Activated CD4-positive, alpha-beta memory T cell treated with anti-CD3 and anti-CD28 coated beads for 36 hours (primary cell): Measurements from ENCODE around the gene ZNF487. TPM values are rescaled to one million over a fixed set of nuclear protein-coding genes. Genes with fewer than 3 reads are reported as not detected.
"Not testable (repeated sequence)": the region's sequence is repeated elsewhere in the genome, so short reads cannot be mapped to it uniquely, and the experiment has no call there.

Experiments
- CTCF ChIA-PET: fragments of 350-600 bp; sonication (Branson Sonifier 250); formaldehyde crosslinking; loops from one replicate; lab custom pipeline; 2021; ENCODE audit warnings: antibody characterized with exemption, inconsistent platforms; lab: Charles Lee
- POLR2A ChIA-PET: fragments of 350-600 bp; sonication (Branson Sonifier 250); formaldehyde crosslinking; loops from one replicate; lab custom pipeline; 2021; ENCODE audit warnings: antibody characterized with exemption; lab: Charles Lee
- DNase-seq: peaks from one replicate; pipeline ENCODE4 v3.0.0-alpha.2; 2020
- H3K27ac Mint-ChIP-seq: one replicate; pipeline ENCODE4 v1.8.0; 2021; ENCODE audit warnings: mixed read lengths
- H3K27me3 Mint-ChIP-seq: one replicate; pipeline ENCODE4 v1.8.0; 2021; ENCODE audit warnings: mixed read lengths
- H3K36me3 Mint-ChIP-seq: one replicate; pipeline ENCODE4 v1.8.0; 2021; ENCODE audit warnings: mixed read lengths
- H3K4me1 Mint-ChIP-seq: one replicate; pipeline ENCODE4 v1.8.0; 2021; ENCODE audit warnings: low read depth, mixed read lengths
- H3K4me3 Mint-ChIP-seq: one replicate; pipeline ENCODE4 v1.8.0; 2021; ENCODE audit warnings: mild to moderate bottlenecking, mixed read lengths
- H3K9me3 Mint-ChIP-seq: one replicate; pipeline ENCODE4 v1.8.0; 2021; ENCODE audit warnings: mixed read lengths
- intact Hi-C: fragments of 100-400 bp; cut with micrococcal nuclease; formaldehyde crosslinking; loops from one replicate; pipeline ENCODE4 v1.15.1; 2023
- total RNA-seq, 2 experiments: library from RNA; stranded (reverse); gene quantifications; one replicate each; pipeline ENCODE4 v1.2.3, GENCODE V29; 2021

The ZNF487 gene
- total RNA-seq, 2 experiments from 2014 or later = 2.2 to 2.6 TPM

DNA sequence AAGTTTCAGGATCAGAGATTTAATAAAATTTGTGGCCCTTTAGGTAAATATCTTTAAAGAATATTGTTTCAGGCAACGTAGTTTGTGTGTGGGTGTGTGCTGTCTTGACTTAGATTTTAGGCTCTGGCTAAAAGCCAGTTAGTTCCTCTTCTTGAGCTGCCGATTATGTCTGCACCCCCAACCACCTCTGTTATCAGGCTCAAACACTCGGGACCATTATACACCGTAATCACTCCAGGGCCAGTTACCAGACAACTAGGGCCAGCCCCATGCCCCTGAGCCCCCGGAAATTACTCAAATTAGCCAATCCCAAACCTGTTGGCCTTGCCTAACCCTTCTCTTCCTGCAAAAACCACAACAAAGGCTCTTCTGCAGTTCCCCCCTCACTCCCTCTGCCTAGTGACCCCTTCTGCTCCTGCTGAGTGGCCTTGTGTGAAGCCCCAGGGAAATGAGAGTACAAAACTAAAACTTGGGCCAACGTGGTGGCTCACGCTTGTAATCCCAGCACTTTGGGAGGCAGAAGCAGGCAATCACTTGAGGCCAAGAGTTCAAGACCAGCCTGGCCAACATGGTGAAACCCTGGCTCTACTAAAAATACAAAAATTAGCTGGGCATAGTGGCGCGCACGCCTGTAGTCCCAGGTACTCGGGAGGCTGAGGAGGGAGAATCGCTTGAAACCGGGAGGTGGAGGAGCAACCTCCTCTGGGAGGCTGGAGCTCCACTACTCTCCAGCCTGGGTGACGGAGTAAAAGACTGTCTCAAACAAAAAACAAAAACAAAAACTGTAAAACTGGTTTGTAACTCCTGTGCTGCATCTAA lies 18.8 kb upstream of the ZNF487 start:
- Mint-ChIP-seq H3K9me3 (peaks cover 2% of the 10 kb centered on the region), H3K4me1 (peaks cover 39% of the 10 kb centered on the region), H3K27ac (peak overlapping the region; percentile 97), H3K36me3 (peaks cover 4% of the 10 kb centered on the region), H3K4me3 (peak overlapping the region; percentile 61), H3K27me3 (no peaks in the 10 kb centered on the region)
- DNase-seq = peak; percentile 80
- CTCF ChIA-PET = interaction anchor here (1.6 kb wide), 1 partner anchor 11 kb away, joined by 5 read pairs; no protein-coding TSS in a partner anchor
- POLR2A ChIA-PET = interaction anchor here (0.6 to 3.9 kb wide), 7 partner anchors 9 to 84 kb away, joined by 3 to 40 read pairs (median 3); partner anchors contain the start of gene HNRNPF
- intact Hi-C loops = no loop called here

DNA sequence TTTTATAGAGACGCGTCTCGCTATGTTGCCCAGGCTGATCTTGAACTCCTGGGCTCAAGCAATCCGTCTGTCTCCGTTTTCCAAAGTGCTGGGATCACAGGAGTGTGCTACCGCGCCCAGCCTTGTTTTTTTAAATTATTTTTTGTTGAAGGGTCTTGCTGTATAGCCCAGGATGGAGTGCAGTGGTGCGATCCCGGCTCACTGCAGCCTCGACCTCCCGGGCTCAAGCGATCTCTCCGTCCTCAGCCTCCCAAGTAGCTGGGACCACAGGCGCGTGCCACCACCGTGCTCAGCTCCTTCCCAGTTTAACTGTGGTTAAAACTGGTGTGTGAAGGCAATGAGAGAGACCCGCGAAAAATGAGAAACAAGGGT lies 16.9 kb upstream of the ZNF487 start:
- Mint-ChIP-seq H3K4me3 (peak overlapping the region; percentile 71), H3K4me1 (peaks cover 39% of the 10 kb centered on the region), H3K27ac (peak overlapping the region; percentile 98), H3K9me3 (peaks cover 2% of the 10 kb centered on the region), H3K36me3 (peaks cover 4% of the 10 kb centered on the region), H3K27me3 (no peaks in the 10 kb centered on the region)
- ChIA-PET CTCF (interaction anchor here (1.5 to 1.8 kb wide), 3 partner anchors 10 to 20 kb away, joined by 4 to 7 read pairs (median 5); no protein-coding TSS in a partner anchor), POLR2A (interaction anchor here (0.7 to 3.9 kb wide), 6 partner anchors 10 to 24 kb away, joined by 4 to 40 read pairs (median 25); partner anchors contain the start of genes HNRNPF and ZNF487)
- no peak for DNase-seq
- intact Hi-C loops = loop anchor here (1.0 kb wide), 2 partner anchors 11 to 23 kb away; partner anchors contain the start of gene HNRNPF

DNA sequence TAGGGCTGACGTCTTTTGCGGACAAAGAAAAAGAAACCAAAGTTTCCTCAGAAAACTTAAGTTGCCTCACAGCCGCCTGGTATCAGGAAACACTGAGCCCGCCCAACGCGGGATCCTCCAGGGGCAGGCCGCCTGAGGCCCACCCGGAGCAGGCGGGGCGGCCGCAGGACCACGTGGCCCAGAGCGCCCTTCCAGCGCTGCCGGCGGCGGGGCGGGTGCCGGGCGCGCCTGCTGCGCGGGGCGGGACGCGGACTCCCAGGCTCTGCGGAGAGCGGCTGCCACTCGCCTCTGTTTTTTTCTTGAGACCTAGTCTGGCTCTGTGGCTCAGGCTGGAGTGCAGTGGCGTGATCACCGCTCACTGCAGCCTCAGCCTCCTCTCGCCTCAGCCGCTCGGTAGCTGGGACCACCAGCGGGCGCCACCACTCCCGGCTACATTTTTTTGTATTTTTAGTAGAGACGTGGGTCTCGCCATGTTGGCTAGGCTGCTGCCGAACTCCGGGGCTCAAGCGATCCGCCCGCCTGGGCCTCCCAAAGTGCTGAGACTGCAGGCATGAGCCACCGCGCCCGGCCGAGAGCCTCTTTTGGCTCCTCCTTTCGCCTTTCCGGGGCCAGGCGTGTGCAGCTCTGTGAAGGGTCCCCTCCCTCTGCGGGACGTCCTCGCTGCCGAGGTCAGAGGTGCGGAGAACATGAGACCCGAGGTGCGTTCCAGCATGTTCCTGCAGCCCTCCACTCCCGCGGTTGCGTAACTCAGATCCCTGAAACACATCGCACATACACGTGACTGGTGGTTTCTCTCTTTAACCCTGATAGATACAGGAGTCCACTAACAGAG lies 16.3 kb upstream of the ZNF487 start:
- Mint-ChIP-seq H3K9me3 (peaks cover 2% of the 10 kb centered on the region), H3K36me3 (peaks cover 4% of the 10 kb centered on the region), H3K4me1 (peaks cover 41% of the 10 kb centered on the region), H3K27ac (peak overlapping the region; percentile 98), H3K4me3 (peak overlapping the region; percentile 80), H3K27me3 (no peaks in the 10 kb centered on the region)
- ChIA-PET CTCF (interaction anchor here (1.5 to 1.8 kb wide), 2 partner anchors 10 to 21 kb away, joined by 4 to 7 read pairs; no protein-coding TSS in a partner anchor), POLR2A (interaction anchor here (0.9 to 3.9 kb wide), 7 partner anchors 10 to 25 kb away, joined by 3 to 40 read pairs (median 22); partner anchors contain the start of genes HNRNPF and ZNF487)
- intact Hi-C loops = loop anchor here (1.0 kb wide), 3 partner anchors 11 to 23 kb away; partner anchors contain the start of gene HNRNPF
- DNase-seq = peak; percentile 91

DNA sequence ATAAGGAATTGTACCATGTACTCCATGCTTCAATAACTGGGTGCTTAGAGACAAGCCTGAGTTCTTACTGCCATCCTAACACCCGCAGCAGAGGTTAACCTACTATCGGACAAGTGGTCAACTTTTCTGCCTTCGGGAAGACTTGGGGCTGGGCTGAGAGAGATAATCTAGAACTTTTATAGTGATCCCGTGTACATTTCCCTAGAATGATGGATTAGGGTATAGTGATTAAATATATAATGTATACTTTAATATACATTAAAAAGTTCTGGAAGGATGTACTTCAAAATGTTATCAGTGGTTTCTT lies 15.8 kb upstream of the ZNF487 start:
- no peak for DNase-seq
- POLR2A ChIA-PET = interaction anchor here (0.9 to 3.9 kb wide), 7 partner anchors 11 to 26 kb away, joined by 3 to 40 read pairs (median 22); partner anchors contain the start of genes HNRNPF and ZNF487
- H3K9me3 Mint-ChIP-seq = peaks cover 2% of the 10 kb centered on the region
- CTCF ChIA-PET = no interaction called here
- H3K27me3 Mint-ChIP-seq = no peaks in the 10 kb centered on the region
- peak overlapping the region; percentile 98 for H3K27ac Mint-ChIP-seq
- H3K36me3 Mint-ChIP-seq = peaks cover 4% of the 10 kb centered on the region
- intact Hi-C loops = loop anchor here (1.0 kb wide), 1 partner anchor 15 kb away; no protein-coding TSS in a partner anchor
- peaks cover 46% of the 10 kb centered on the region for H3K4me1 Mint-ChIP-seq
- H3K4me3 Mint-ChIP-seq = peak overlapping the region; percentile 80

DNA sequence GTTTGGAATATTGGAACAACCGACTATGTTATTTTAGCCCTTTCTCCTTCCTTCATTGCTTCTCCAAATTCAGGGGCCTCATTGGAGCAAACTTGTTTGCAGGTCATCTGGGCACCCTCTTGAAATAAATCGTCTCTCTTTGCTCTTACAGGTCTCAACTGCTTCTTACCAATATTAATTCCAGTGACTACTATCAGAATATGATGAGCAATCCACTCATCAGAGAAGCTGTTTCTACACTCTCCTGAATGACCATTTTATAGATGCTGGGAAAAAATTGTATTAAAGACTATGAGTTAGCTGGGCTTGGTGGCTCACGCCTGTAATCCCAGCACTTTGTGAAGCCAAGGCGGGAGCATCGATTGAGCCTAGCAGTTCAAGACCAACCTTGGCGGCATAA lies 15.4 kb upstream of the ZNF487 start:
- Mint-ChIP-seq H3K4me3 (peak overlapping the region; percentile 34), H3K36me3 (peaks cover 4% of the 10 kb centered on the region), H3K27ac (peak overlapping the region; percentile 53), H3K9me3 (peaks cover 2% of the 10 kb centered on the region), H3K27me3 (no peaks in the 10 kb centered on the region), H3K4me1 (peaks cover 47% of the 10 kb centered on the region)
- no peak for DNase-seq
- CTCF ChIA-PET = interaction anchor here (0.7 kb wide), 1 partner anchor 10 kb away, joined by 3 read pairs; no protein-coding TSS in a partner anchor
- POLR2A ChIA-PET = interaction anchor here (1.0 to 3.2 kb wide), 4 partner anchors 11 to 18 kb away, joined by 5 to 32 read pairs (median 17); partner anchors contain the start of genes HNRNPF and ZNF487
- intact Hi-C loops = loop anchor here (1.0 kb wide), 1 partner anchor 15 kb away; no protein-coding TSS in a partner anchor

DNA sequence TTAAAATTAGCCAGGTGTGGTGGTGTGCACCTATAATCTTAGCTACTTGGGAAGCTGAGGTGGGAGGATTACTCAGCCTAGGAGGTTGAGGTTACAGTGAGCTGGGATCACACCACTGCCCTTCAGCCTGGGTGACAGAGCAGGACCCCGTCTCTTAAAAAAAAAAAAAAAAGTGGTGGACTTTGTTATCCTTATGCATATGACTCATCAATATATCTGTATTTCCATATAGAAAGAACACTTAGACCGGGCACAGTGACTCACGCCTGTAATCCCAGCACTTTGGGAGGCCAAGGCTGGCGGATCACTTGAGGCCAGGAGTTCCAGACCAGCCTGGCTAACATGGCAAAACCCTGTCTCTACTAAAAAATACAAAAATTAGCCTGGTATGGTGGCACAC lies 15.0 kb upstream of the ZNF487 start:
- H3K27me3 Mint-ChIP-seq, H3K36me3 Mint-ChIP-seq, H3K9me3 Mint-ChIP-seq, DNase-seq: not testable (repeated sequence)
- CTCF ChIA-PET = interaction anchor here (0.7 kb wide), 1 partner anchor 10 kb away, joined by 3 read pairs; no protein-coding TSS in a partner anchor
- Mint-ChIP-seq H3K27ac (peak overlapping the region; percentile 53), H3K4me3 (peak overlapping the region; percentile 34), H3K4me1 (peaks cover 47% of the 10 kb centered on the region)
- POLR2A ChIA-PET = interaction anchor here (1.1 to 3.2 kb wide), 3 partner anchors 12 to 14 kb away, joined by 6 to 32 read pairs (median 28); partner anchors contain the start of genes HNRNPF and ZNF487
- intact Hi-C loops = loop anchor here (1.0 kb wide), 1 partner anchor 14 kb away; no protein-coding TSS in a partner anchor

DNA sequence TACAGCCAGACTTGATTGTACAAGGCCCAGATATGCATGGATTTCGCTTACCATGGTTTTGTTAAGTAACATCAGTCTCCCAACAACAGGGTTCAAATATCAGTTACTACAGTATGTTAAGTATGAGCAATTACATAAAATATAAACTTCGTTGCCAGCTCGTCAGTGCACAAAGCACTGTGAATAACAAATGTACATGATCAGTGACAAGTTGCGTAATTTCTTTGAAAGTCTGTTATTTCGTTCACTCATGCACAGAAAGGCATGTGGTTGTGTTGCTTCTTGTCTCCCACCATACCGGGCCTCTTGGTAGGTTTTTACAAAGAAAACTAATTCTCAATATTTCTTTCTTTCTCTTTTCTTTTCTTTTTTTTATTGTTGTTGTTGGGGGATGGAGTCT lies 12.5 kb upstream of the ZNF487 start:
- H3K36me3 Mint-ChIP-seq = peaks cover 4% of the 10 kb centered on the region
- peaks cover 34% of the 10 kb centered on the region for H3K4me1 Mint-ChIP-seq
- CTCF ChIA-PET = no interaction called here
- no peak for DNase-seq
- H3K27me3 Mint-ChIP-seq = no peaks in the 10 kb centered on the region
- intact Hi-C loops = no loop called here
- H3K9me3 Mint-ChIP-seq = peaks cover 2% of the 10 kb centered on the region
- POLR2A ChIA-PET = no interaction called here
- H3K4me3 Mint-ChIP-seq = no peak overlapping the region
- no peak overlapping the region for H3K27ac Mint-ChIP-seq

DNA sequence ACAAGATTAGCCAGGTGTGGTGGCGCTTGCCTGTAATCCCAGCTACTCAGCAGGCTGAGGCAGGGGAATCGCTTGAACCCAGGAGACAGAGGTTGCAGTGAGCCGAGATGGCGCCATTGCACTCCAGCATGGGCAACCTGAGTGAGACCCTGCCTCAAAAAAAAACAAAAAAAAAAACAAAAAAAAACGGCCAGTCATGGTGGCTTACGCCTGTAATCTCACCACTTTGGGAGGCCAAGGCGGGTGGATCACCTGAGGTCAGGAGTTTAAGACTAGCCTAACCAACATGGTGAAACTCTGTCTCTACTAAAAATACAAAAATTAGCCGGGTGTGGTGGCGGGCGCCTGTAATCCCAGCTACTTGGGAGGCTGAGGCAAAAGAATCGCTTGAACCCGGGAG lies 10.4 kb upstream of the ZNF487 start:
- POLR2A ChIA-PET = interaction anchor here (0.7 kb wide), 1 partner anchor 19 kb away, joined by 4 read pairs; no protein-coding TSS in a partner anchor
- CTCF ChIA-PET = not testable (repeated sequence)

DNA sequence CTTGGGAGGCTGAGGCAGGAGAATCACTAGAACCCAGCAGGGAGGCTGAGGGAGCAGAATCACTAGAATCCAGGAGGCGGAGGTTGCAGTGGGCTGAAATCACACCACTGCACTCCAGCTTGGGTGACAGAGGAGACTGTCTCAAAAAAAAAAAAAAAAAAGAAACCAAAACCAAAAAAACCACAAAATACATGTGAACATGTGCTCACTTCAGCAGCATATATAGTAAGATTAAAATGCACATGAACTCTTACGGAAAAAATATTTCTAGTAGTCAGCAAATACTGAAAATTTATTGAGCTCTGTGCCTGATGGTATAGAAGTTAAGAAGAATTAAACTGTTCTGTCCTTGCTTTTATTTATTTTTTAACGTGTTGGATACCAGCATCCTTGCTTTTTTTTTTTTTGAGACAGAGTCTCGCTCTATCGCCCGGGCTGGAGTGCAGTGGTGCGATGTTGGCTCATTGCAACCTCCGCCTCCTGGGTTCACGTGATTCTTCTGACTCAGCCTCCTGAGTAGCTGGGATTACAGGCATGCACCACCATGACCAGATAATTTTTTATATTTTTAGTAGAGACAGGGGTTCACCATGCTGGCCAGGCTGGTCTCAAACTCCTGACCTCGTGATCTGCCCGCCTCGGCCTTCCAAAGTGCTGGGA lies 9.6 kb upstream of the ZNF487 start:
- CTCF ChIA-PET = no interaction called here
- Mint-ChIP-seq H3K27me3 (no peaks in the 10 kb centered on the region), H3K4me3 (peak overlapping the region; percentile 59), H3K4me1 (peaks cover 13% of the 10 kb centered on the region), H3K27ac (peak overlapping the region; percentile 79), H3K9me3 (no peaks in the 10 kb centered on the region), H3K36me3 (no peaks in the 10 kb centered on the region)
- intact Hi-C loops = no loop called here
- DNase-seq = peak; percentile 74
- POLR2A ChIA-PET = interaction anchor here (0.7 to 1.4 kb wide), 3 partner anchors 9 to 19 kb away, joined by 3 to 4 read pairs (median 3); no protein-coding TSS in a partner anchor

More for the DNA sequence above, 10.4 kb upstream of the ZNF487 start:
- intact Hi-C loops, H3K9me3 Mint-ChIP-seq, DNase-seq, H3K27me3 Mint-ChIP-seq, H3K4me3 Mint-ChIP-seq, H3K36me3 Mint-ChIP-seq, H3K27ac Mint-ChIP-seq: not testable (repeated sequence)
- H3K4me1 Mint-ChIP-seq = peaks cover 20% of the 10 kb centered on the region

DNA sequence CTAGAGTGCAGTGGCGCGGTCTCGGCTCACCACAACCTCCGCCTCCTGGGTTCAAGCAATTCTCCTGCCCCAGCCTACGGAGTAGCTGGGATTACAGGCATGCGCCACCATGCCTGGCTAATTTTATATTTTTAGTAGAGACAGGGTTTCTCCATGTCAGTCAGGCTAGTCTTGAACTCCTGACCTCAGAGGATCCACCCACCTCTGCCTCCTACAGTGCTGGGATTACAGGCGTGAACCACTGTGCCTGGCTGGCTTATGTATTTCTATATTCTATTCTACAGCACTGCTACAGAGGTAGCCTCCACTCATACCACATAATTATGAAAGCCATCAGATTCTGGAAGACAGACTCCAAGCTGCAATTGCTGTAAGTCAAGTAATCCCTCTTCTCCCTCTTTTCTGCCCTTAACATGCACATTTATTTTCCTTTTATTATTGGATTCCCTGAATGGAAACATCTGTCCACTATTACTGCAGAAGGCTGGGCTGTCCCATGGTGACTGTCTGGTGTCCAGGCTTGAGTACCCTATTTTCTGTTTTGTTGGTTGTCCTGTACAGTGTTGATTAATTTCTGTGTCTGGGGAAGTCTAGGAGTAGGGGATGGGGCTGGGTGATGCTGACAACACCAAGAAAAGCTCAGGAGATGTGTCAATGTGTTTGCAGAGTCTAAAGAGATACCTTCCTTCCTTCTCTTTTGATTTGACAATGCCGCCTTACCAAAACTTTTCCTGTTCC lies 5.8 kb upstream of the ZNF487 start:
- H3K4me1 Mint-ChIP-seq = peaks cover 9% of the 10 kb centered on the region
- intact Hi-C loops = no loop called here

More for the DNA sequence above, 5.8 kb upstream of the ZNF487 start:
- Mint-ChIP-seq H3K36me3 (peaks cover 5% of the 10 kb centered on the region), H3K4me3 (no peak overlapping the region), H3K9me3 (no peaks in the 10 kb centered on the region), H3K27ac (no peak overlapping the region), H3K27me3 (no peaks in the 10 kb centered on the region)
- no peak for DNase-seq
- ChIA-PET POLR2A (interaction anchor here (0.6 to 1.2 kb wide), 2 partner anchors 23 to 33 kb away, joined by 3 read pairs; no protein-coding TSS in a partner anchor), CTCF (interaction anchor here (0.6 kb wide), 1 partner anchor 8 kb away, joined by 3 read pairs; no protein-coding TSS in a partner anchor)
